ENCODE measurements around the gene LKAAEAR1. TPM values are rescaled to one million over a fixed set of nuclear protein-coding genes. Genes with fewer than 3 reads are reported as not detected.

LKAAEAR1 gene
- polyA plus RNA-seq, 5 donors = 0.30 to 1.3 (median 0.54) TPM; not detected in 2

DNA sequence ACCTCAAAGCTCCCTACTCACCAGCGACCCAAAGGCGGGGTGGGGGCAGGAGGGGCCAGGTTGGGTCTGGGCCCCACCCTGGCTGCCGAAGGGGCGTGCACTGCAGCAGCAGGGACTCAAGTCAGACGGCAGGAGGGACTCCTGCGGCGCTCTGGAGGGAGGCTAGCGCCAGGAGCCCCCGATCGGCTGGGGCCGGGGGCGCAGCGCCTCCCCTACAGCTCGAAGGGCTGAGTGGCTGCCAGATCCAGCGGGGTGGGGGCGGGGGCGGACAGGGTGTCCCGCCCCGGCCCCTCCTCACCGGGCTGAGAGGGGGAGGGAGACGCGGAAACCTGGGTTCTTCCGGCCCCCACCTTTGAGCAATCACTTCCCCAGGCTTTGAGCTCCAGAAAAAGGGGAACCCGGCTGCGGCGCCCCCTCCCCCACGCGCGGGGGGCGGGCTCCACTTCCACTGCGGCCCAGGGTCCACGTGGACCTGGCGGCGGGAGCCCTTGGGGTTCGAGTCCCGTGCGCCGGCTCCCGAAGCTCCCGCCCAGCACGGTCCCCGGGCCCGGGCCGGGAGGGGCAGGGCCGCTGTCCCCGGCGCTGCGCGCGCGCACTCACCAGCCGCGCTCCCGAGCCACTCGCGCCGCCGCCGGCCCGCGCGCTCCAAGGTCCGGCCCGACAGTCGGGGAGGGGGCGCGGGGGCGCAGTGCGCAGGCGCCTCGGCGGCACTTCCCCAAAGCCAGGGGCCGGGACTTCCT lies 4.8 kb downstream of the LKAAEAR1 start, which contains the start of gene RGS19:
TSS of gene RGS19 (minus strand) at position 246 of the 740 bp plus-strand sequence. CDS start 2,632 bp downstream, outside the sequence.
- DNase-seq = peak; percentile 76 to 79

DNA sequence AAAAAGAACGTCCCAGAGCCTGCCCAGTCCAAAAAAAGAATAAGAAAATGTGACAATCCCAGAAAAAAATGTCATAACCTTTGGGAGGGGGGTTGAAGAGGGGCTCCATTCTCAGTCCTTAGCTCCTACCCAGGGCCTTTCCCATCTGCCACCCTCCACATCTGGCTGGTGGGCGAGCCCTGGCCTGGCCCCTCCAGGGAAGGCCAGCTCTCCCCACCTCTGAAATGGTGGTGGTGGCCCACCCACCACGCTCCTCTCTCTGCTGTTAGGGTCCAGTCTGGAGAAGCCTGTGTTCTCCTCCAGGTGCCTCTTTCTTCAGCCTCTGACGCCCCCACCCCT lies 5.3 kb downstream of the LKAAEAR1 start:
- DNase-seq = no peak

DNA sequence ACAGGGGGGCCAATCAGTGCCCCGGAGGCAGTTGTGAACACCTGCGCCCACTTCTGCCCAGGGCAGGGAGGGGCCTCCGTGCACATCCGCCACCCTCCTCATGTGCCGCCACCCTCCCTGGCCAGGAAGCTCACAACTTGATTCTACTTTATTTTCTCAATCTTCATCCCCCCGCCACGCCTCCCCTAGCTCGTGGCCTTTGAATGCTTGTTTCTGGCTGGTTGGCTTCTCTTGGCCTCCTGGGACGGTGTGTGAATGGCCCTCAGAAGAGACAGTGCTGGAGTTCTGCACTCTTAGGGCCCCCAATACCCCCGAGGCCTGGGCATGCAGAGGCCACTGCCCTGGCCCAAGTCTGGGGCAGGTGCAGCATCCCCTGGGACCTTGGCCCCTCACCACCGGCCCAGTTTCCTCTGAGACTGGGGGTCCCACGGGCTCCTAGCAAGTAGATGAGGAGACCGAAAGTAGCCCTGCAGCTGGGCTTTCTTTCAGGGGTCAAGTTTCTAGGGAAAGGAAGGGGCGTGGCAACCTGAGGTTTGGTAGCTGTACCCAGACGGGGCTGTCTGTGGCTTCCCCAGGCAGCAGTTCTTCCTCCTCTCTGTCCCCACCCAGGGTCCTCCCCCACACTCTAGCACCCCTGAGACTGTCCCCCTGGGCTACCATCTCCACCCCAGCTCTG lies 6.2 kb downstream of the LKAAEAR1 start:
- no peak for DNase-seq

DNA sequence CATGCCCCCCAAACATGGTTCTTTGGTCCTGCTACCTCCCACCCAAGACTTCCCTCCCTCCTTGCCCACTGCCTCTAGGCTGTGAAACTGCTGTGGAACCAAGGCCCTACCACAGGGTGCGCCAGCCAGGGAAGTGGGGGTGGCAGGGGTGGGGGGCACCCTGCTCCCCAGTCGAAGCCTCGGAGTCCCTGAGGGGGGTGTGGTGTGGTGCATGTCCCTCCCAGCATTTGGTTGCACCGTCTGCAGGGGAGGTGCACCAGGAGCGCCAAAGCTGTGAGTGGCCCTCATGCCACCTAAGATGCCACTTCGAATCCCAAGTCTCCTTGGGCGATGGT lies 6.7 kb downstream of the LKAAEAR1 start:
- DNase-seq = no peak

DNA sequence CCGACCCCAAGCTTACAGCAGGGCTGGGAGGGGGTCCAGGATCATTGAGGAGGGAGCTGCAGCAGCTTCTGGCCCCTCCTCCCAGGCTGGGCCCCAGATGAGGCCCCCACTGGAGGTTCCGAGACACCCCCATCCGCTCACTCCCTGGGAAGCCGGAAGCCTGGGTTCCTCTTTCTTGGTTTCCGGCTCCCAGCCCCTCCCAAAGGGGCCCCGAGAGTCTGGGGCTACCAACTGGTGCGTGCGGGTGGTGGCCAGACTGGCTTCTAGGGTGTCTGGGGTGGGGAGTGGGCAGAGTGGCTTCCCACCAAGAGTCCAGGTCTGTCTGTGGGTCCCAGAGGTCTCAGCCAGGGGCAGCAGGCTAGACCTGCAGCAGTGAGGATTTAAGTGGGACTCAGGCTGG lies 7.1 kb downstream of the LKAAEAR1 start:
- DNase-seq = no peak

DNA sequence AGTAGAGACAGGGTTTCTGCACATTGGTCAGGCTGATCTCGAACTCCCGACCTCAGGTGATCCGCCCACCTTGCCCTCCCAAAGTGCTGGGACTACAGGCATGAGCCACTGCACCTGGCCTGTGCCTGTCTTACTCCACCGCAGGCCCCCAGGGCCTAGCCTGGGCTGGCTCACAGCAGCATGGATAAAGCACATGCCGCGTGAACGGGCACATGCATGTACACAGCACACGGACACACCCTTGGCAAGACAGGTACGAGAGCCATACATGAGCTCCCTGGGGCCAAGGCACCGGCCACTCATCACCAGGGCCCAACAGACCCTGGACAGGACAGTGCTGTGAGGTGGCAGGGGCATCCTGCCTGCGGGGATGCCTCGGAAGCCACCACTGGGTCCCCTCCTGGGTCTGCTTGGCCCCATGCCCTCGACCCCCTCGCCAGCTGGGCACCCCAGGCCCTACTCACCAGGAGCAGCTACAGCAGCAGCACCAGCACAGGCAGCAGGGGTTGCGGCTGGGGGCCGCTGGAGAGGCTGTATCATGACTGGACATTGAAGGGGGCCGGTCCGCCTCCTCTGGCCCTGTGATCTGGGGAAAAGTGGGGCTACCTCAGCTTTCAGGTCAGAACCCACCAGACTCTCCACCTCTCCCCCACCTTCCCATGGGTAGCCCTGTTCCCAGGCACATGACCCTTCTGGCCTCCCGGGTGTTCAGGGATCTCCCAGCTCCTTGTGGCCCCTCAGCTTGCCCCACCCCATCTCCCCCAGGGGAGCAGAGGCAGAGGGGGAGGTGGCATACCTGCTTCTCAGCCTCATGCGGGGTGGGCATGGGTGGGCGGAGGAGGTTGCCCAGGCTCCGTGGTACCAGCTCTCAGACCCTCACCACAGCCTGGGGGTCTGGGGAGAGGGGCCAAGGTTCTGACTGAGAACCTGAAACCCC lies 7.9 kb downstream of the LKAAEAR1 start:
- DNase-seq = no peak

DNA sequence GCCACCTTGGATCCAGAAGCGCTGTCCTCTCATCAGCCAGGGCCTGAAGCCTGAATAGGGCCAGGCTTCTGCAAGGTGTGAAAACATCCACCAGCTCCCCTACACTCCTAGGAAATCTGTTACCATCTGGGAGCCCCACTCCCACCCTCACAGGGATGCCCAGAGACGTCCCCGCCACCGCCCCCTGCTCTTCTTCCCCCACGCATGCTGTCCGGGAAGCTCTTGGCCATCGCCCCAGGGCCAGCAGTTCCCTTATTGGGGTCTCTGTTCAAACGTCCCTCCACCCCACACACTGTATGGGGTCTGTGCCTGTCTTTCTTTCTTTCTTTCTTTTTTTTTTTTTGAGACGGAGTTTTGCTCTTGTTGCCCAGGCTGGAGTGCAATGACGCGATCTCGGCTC lies 8.6 kb downstream of the LKAAEAR1 start:
- no peak for DNase-seq

DNA sequence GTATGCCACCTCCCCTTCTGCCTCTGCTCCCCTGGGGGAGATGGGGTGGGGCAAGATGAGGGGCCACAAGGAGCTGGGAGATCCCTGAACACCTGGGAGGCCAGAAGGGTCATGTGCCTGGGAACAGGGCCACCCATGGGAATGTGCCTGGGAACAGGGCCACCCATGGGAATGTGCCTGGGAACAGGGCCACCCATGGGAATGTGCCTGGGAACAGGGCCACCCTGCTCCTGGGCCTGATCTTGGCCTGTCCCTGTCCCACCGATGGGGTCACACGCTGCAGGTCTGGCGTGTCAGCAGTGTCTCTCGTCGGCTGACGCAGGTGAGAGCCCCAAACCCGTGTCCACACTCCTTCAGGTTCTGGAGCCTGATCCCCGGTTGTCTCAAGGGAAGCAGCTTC lies 9.2 kb downstream of the LKAAEAR1 start:
- no peak for DNase-seq

DNA sequence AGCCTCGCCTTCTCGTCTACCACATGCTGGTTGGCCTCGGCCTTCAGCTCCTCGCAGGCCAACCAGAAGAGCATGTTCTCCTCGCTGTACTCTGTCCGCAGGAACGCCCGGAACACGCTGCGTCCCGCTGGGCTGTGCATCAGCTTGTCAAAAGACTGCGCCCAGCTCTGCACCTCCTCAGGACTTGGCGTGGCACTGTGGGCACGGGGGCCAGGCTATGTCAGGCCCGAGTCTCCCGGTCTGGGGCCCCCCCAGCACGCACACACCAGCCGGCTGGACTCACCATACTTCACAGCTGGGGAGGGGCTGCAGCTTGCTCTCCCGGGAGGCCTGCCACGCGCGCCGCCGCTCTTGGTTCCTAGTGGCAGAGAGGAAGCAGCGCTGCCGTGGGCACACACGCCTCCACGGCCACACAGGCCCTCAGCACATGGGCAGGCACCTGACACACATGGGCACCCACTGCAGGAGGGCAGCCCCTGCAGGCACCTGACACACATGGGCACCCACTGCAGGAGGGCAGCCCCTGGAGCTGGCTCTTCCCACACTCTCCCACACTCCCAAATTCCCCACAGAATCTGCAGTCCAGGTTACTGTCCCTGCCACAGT lies 9.9 kb downstream of the LKAAEAR1 start:
- DNase-seq = no peak

DNA sequence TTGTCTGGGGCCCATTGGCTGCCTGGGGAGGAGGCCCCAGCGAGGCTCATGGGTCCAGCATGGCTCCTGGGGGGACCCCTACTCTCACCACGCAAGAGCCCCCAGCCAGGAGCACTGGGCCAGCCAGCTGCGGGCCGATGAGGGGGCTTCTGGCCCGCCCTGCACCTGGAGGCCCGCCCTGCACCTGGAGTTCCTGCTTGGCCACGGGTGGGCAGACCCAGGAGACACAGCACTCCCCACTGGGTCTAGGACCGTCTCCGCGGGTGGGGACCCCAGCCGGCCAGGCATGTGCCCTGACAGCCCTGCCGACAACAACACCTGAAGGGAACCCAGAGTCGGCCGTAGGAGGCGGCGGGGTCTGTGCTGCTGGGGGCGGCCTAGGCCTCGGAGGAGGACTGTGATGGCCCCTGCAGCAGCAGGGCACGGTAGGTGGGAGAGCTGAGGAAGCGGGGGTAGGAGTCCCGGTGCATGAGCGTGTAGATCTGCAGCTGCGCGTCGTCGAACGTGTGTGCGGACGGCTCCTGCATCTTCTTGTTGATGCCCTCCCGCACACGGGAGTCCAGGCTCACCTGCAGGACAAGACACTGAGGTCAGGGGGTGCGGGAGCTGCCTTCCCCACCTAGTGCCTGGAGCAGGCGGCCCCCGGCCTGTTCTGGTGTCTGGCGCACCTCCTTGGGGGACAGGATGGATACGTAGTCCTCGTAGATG lies 10.6 kb downstream of the LKAAEAR1 start:
- no peak for DNase-seq

DNA sequence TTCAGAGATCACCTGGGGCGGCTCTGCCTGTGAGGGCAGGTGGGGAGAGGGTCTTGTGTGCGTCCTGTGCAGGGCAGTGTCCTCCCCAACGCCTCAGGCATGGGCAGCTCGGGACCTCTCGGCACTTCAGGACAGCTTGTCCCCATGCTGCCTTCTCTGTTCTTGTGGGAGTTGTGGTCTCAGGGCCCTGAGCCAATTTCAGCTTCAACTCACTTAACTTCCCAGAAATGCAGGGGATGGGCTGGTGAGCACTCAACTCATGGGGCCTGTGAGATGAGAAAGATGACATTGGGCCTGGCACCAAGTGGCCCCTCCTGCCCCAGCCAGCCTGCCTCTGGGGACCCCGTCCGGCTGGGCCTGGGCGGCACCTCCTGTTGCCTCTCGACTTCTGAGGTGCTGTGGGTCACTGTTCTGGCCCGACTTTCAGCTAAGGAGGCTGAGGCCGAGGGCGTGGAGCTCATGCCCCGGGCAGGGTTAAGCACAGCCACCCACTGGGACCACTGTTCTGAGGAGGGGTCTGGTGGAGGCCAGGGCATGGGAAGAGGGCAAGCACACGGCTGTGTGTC lies 11.6 kb downstream of the LKAAEAR1 start:
- DNase-seq = no peak

DNA sequence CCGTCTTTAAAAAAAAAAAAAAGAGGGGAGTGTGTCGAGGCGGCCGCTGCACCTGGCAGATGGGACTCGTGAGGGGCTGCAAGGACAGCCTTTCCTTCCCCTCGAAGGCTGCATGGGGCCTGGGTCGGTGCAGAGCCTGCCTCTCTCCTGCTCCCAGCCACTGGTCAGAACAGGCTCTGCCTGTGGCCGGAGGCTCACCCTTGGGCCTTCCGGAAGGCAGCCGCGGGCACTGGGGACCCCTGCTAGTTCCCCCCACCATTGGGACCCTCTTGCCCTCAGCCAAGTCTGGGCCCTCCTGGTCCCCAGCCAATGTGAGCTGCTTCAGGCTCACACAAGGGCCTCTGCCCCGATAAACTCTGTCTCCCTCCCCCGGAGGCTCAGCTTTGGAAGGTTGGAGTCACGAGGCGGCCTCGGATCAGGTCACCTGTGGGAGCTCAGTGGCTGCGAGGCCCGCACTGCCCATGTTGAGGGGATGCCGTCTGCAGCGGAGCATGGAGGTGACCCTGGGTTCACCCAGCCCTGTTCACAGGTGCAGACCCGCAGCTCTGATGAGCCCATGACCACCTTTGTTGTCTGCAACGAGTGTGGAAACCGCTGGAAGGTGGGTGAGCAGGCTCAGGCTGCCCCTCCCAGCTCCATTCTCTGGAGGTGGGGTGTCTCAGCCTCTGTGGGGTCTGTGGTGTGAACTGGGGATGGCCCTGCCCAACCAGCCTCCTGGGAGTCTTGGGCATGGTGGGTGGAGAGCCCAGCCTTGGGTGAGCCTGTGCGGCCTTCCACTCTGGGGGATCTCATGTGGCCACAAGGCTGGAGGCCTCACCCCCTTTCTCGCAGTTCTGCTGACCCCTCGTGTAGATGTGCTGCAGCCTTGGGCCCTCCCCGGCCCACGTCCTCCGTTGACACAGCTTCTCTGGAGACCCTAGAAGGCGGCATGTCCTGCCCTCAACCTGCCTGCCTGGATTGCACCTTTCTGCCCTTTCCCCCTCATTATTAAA lies 12.6 kb downstream of the LKAAEAR1 start:
- DNase-seq = no peak

DNA sequence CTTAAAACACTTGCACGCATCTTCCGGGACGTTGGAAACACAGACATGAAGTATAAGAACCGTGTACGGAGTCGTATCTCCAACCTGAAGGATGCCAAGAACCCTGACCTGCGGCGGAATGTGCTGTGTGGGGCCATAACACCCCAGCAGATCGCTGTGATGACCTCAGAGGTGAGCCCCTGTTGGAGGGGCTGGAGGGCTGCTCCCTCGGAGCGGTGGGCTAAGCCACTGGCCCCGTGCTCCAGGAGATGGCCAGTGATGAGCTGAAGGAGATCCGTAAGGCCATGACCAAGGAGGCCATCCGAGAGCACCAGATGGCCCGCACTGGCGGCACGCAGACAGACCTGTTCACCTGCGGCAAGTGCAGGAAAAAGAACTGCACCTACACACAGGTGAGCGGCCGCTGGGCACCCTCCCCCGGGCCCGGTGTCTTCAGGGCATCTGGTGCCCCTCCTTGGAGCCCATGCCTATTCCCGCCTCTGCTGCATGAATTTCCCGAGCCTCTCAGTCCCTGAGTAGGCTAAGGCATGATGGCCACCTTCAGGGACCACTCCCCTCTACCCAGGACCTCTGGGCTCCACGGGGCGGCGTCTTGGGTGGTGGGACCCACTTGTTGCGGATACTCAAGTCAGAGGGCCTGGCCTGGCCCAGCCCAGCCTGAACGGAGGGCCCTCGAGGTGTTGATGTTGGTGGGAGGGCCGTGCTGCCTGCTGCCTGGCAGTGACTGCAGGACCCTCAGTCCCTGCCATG lies 13.8 kb downstream of the LKAAEAR1 start:
- DNase-seq = no peak

DNA sequence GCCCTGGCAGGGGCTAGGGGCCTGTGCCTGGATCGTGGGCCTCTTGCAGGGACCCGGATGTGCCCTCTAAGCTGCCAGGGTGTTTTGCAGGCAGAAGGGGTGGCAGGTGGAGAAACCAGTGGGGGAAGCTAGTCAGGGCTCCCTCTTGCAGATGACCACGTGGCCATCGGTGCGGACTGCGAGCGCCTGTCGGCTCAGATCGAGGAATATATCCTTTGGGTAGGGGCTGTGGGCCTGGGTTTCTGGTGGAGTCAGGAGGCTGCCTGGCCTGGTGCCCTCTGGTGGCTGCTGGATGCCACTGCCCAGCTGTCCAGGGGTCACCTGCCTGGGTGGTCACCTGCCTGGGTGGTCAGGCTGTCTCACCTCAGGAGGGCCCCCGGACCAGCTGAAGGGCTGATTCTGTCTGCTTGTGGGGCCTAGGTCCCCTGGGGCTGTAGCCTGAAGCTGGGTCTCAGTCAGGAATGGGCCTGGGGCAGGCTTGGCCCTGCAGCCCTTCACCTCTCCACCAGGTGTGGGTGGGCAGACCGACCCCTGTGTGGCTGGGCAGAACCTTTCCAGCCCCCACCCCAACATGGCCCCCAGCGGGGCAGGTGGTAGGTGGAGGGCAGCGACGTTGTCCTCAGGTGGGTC lies 14.5 kb downstream of the LKAAEAR1 start:
- no peak for DNase-seq

DNA sequence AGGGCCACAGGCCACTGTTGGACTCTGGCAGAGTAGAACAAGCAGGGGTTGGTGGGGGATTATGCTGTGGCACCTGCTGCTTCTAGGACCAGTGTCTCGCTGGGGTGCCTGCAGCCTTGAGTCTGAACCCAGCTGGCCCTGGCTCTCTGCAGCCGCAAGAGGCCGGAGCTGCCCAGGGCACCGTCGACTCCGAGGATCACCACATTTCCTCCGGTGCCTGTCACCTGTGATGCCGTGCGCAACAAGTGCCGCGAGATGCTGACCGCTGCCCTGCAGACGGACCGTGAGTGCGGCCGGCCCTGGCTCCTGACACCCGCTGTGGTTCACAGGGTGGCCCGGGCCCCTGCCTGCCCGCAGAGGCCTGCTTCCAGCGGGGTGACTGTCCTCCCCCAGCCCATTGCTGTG lies 15.0 kb downstream of the LKAAEAR1 start:
- no peak for DNase-seq

DNA sequence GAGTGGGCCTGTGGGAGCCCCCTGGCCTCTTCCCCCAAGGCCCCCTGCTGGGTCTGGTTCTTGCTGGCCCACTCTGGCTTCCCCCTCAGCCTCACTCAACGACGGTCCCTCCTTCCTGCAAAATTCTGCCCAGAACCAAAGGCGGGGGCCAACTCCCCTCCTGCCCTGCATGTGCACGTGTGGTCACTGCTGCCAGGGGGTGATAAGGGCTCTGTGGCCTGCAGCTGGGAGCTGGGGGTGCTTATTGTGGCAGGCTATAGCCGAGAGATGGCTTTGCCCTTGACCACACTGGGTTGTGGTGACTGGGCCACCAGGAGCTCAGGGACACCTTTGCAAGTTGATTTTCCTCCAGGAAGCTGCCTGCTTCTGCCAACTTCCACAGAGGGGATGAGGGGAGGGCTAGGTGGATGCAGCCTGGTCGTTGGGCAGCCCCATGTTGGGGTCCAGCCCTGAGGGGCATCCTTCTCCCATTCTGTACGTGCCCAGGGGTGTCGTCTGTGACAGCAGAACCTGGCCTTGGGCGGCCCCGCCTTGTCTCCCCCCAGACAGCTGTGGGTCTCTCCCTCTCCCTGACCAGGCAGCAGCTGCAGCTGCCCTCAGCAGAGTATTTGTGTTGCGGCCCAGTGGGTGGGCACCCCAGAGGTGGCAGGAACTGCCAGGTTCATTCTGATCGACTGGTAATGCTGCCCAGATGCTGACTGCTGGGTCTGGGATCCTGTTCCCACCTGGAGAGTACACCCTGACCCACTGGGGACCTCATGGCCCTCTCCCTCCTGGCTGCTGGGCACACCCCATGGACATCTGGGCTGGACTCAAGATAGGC lies 15.6 kb downstream of the LKAAEAR1 start:
- DNase-seq = no peak

DNA sequence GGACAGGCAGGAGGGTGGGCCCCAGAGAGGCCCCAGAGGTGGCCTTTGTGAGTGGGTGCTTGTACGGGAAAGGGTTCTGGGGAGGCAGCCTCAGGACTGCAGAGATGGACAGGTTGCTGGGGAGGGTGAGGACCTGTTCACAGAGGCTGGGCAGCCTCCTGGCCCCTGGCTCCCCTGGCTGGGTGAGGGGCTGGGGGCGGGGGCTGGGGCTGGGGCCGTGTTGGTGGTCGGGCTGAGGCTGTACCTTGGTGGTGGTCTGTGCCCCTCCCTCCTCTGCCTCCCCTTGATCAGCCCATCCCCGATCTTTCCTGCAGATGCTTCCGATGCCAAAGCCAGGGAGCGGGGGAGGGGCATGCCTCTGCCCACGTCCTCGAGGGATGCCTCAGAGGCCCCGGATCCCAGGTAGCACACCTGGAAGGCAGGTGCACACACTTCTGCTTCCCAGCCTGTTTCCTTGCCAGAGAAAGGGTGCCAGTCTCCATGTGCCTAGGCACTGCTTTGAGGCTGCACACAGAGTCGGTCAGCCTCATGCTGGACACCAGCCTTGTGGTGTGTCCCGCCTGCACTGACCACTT lies 16.4 kb downstream of the LKAAEAR1 start:
- no peak for DNase-seq

Data from right lung (tissue), 5 donors.